Immature natural killer cell (primary cell): Measurements from ENCODE around the gene PSMD1. TPM values are rescaled to one million over a fixed set of nuclear protein-coding genes. Genes with fewer than 3 reads are reported as not detected.
A peak's percentile ranks its signal among the peaks of the same experiment; 100 is the strongest.
"Not testable (repeated sequence)": the region's sequence is repeated elsewhere in the genome, so short reads cannot be mapped to it uniquely, and the experiment has no call there.

Source experiments
- DNase-seq, 3 donors: peaks; one replicate each; pipeline ENCODE4 v3.0.0; 2022; ENCODE audit warnings: mixed read lengths in 1 of 3
- H3K27ac Mint-ChIP-seq, 6 donors: one replicate each; pipeline ENCODE4 v1.8.0; 2020; ENCODE audit warnings: mixed read lengths in 6 of 6, mild to moderate bottlenecking in 5 of 6, inconsistent platforms in 4 of 6, moderate library complexity in 3 of 6
- H3K27me3 Mint-ChIP-seq, 3 donors: one replicate each; pipeline ENCODE4 v1.8.0; 2020 to 2021; ENCODE audit warnings: low read depth in 3 of 3, mild to moderate bottlenecking in 3 of 3, mixed read lengths in 3 of 3, moderate library complexity in 3 of 3, inconsistent platforms in 1 of 3
- H3K36me3 Mint-ChIP-seq, 3 donors: one replicate each; pipeline ENCODE4 v1.8.0; 2020; ENCODE audit warnings: mixed read lengths in 3 of 3, inconsistent platforms in 2 of 3, mild to moderate bottlenecking in 2 of 3
- H3K4me1 Mint-ChIP-seq, 2 donors: one replicate each; pipeline ENCODE4 v1.8.0; 2020; ENCODE audit warnings: inconsistent platforms in 2 of 2, mild to moderate bottlenecking in 2 of 2, mixed read lengths in 2 of 2, moderate library complexity in 1 of 2
- H3K4me3 Mint-ChIP-seq, 5 donors: one replicate each; pipeline ENCODE4 v1.8.0; 2020; ENCODE audit warnings: mild to moderate bottlenecking in 5 of 5, mixed read lengths in 5 of 5, inconsistent platforms in 3 of 5, moderate library complexity in 3 of 5
- H3K9me3 Mint-ChIP-seq, 6 donors: one replicate each; pipeline ENCODE4 v1.8.0; 2020; ENCODE audit warnings: mild to moderate bottlenecking in 6 of 6, mixed read lengths in 6 of 6, inconsistent platforms in 4 of 6, moderate library complexity in 3 of 6
- polyA plus RNA-seq, 3 donors: library from polyadenylated mRNA; unstranded; fragments of 300-500 nt; fragmentation: Illumina TruSeq; gene quantifications; one replicate each; pipeline ENCODE4 v1.2.3, GENCODE V29; 2021

The PSMD1 gene
- polyA plus RNA-seq, 3 donors from 2014 or later: 35.1 to 79.2 (median 61.0) TPM

GRCh38 chr2:231052494-231053451, 3.9 kb upstream of the PSMD1 start:
- Mint-ChIP-seq H3K27me3 (peaks cover 25 to 34% (median 26%) of the 10 kb centered on the region in 3 donors), H3K36me3 (no peaks in the 10 kb centered on the region), H3K4me3 (peak overlapping the region; percentile 81 to 90 (median 87)), H3K9me3 (peaks cover 0 to 3% (median 0%) of the 10 kb centered on the region in 6 donors), H3K27ac (peak overlapping the region in 2 of 6 donors; percentile 19 to 45), H3K4me1 (peaks cover 54 to 65% of the 10 kb centered on the region in 2 donors)
- DNase-seq: peak; percentile 73 to 79 (median 77)

- no peaks in the 10 kb centered on the region for H3K36me3 Mint-ChIP-seq
- H3K4me3 Mint-ChIP-seq: peak overlapping the region; percentile 20 to 87 (median 24)
- peak overlapping the region in 2 of 6 donors; percentile 71 to 73 for H3K27ac Mint-ChIP-seq
- H3K27me3 Mint-ChIP-seq: peaks cover 19 to 33% (median 25%) of the 10 kb centered on the region in 3 donors
- peaks cover 0 to 3% (median 0%) of the 10 kb centered on the region in 6 donors for H3K9me3 Mint-ChIP-seq
- H3K4me1 Mint-ChIP-seq: peaks cover 64 to 76% of the 10 kb centered on the region in 2 donors
- DNase-seq: no peak
These were observed 2.8 kb upstream of the PSMD1 start for GRCh38 chr2:231053846-231054245.

GRCh38 chr2:231057590-231057989, 923 bp downstream of the PSMD1 start:
- Mint-ChIP-seq H3K9me3 (peaks cover 0 to 3% (median 0%) of the 10 kb centered on the region in 6 donors), H3K27ac (peak overlapping the region; percentile 7 to 83 (median 64)), H3K36me3 (peaks cover 0 to 11% (median 3%) of the 10 kb centered on the region in 3 donors), H3K27me3 (peaks cover 13 to 17% (median 15%) of the 10 kb centered on the region in 3 donors), H3K4me1 (peaks cover 55 to 66% of the 10 kb centered on the region in 2 donors), H3K4me3 (peak overlapping the region; percentile 98 to 99 (median 99))
- no peak for DNase-seq

- Mint-ChIP-seq H3K9me3 (no peaks in the 10 kb centered on the region), H3K4me3 (peak overlapping the region; percentile 57 to 99 (median 99)), H3K27ac (peak overlapping the region in 2 of 6 donors; percentile 1 to 81), H3K4me1 (peaks cover 41 to 57% of the 10 kb centered on the region in 2 donors), H3K27me3 (peaks cover 6 to 10% (median 9%) of the 10 kb centered on the region in 3 donors), H3K36me3 (peaks cover 0 to 21% (median 12%) of the 10 kb centered on the region in 3 donors)
- no peak for DNase-seq
These were observed 2.3 kb downstream of the PSMD1 start for GRCh38 chr2:231058761-231059550.

- H3K36me3 Mint-ChIP-seq: peaks cover 0 to 21% (median 12%) of the 10 kb centered on the region in 3 donors
- H3K27ac Mint-ChIP-seq: peak overlapping the region in 1 of 6 donors; percentile 17
- H3K9me3 Mint-ChIP-seq: no peaks in the 10 kb centered on the region
- peaks cover 4 to 10% (median 6%) of the 10 kb centered on the region in 3 donors for H3K27me3 Mint-ChIP-seq
- DNase-seq: no peak
- H3K4me3 Mint-ChIP-seq: no peak overlapping the region
- H3K4me1 Mint-ChIP-seq: peaks cover 38 to 52% of the 10 kb centered on the region in 2 donors
These were observed 3.1 kb downstream of the PSMD1 start for GRCh38 chr2:231059756-231060155.

- no peak overlapping the region for H3K4me3 Mint-ChIP-seq
- peaks cover 6 to 37% (median 20%) of the 10 kb centered on the region in 3 donors for H3K36me3 Mint-ChIP-seq
- H3K27ac Mint-ChIP-seq: no peak overlapping the region
- no peak for DNase-seq
- no peaks in the 10 kb centered on the region for H3K9me3 Mint-ChIP-seq
- H3K4me1 Mint-ChIP-seq: peaks cover 23 to 36% of the 10 kb centered on the region in 2 donors
- H3K27me3 Mint-ChIP-seq: peaks cover 0 to 3% (median 0%) of the 10 kb centered on the region in 3 donors
These were observed 6.1 kb downstream of the PSMD1 start for GRCh38 chr2:231062776-231063175.

GRCh38 chr2:231063347-231063746, 6.7 kb downstream of the PSMD1 start:
- Mint-ChIP-seq H3K4me1 (peaks cover 17 to 30% of the 10 kb centered on the region in 2 donors), H3K4me3 (no peak overlapping the region), H3K27ac (no peak overlapping the region)

GRCh38 chr2:231065966-231066365, 9.3 kb downstream of the PSMD1 start:
- Mint-ChIP-seq H3K9me3 (no peaks in the 10 kb centered on the region), H3K27me3 (no peaks in the 10 kb centered on the region), H3K36me3 (peaks cover 15 to 52% (median 30%) of the 10 kb centered on the region in 3 donors), H3K27ac (no peak overlapping the region), H3K4me3 (no peak overlapping the region), H3K4me1 (peaks cover 0 to 7% of the 10 kb centered on the region in 2 donors)
- no peak for DNase-seq

More at GRCh38 chr2:231063347-231063746, 6.7 kb downstream of the PSMD1 start:
- Mint-ChIP-seq H3K9me3 (no peaks in the 10 kb centered on the region), H3K27me3 (no peaks in the 10 kb centered on the region), H3K36me3 (peaks cover 11 to 43% (median 26%) of the 10 kb centered on the region in 3 donors)
- DNase-seq: no peak

GRCh38 chr2:231067531-231067930, 10.9 kb downstream of the PSMD1 start:
- not testable (repeated sequence) for H3K27ac Mint-ChIP-seq
- peaks cover 20 to 51% (median 36%) of the 10 kb centered on the region in 3 donors for H3K36me3 Mint-ChIP-seq

GRCh38 chr2:231068525-231069222, 12.0 kb downstream of the PSMD1 start:
- Mint-ChIP-seq H3K4me3 (no peak overlapping the region), H3K27ac (no peak overlapping the region), H3K9me3 (no peaks in the 10 kb centered on the region), H3K27me3 (no peaks in the 10 kb centered on the region), H3K4me1 (no peaks in the 10 kb centered on the region), H3K36me3 (peaks cover 20 to 46% (median 30%) of the 10 kb centered on the region in 3 donors)
- DNase-seq: no peak

More at GRCh38 chr2:231067531-231067930, 10.9 kb downstream of the PSMD1 start:
- not testable (repeated sequence) for H3K4me3 Mint-ChIP-seq, DNase-seq, H3K27me3 Mint-ChIP-seq, H3K9me3 Mint-ChIP-seq, H3K4me1 Mint-ChIP-seq

GRCh38 chr2:231069379-231070054, 12.8 kb downstream of the PSMD1 start:
- Mint-ChIP-seq H3K4me3 (no peak overlapping the region), H3K4me1 (no peaks in the 10 kb centered on the region), H3K9me3 (no peaks in the 10 kb centered on the region), H3K36me3 (peaks cover 20 to 46% (median 30%) of the 10 kb centered on the region in 3 donors), H3K27ac (no peak overlapping the region), H3K27me3 (no peaks in the 10 kb centered on the region)
- DNase-seq: no peak

- Mint-ChIP-seq H3K9me3 (no peaks in the 10 kb centered on the region), H3K4me3 (no peak overlapping the region), H3K27me3 (no peaks in the 10 kb centered on the region), H3K4me1 (no peaks in the 10 kb centered on the region), H3K27ac (no peak overlapping the region), H3K36me3 (peaks cover 25 to 52% (median 43%) of the 10 kb centered on the region in 3 donors)
- no peak for DNase-seq
These were observed 27.9 kb downstream of the PSMD1 start for GRCh38 chr2:231084565-231084964.
